Endothelial cell of umbilical vein (primary cell): ENCODE data around the gene DGKD. TPM values are rescaled to one million over a fixed set of nuclear protein-coding genes. Genes with fewer than 3 reads are reported as not detected.

Experiments used
- BruUV-seq: library from RNA; stranded (reverse); fragments of 400-500 nt; replicated peaks from 2 replicates; lab custom pipeline; 2021; lab: Mats Ljungman, UMichigan
- CTCF ChIA-PET: fragments of 300-600, 350-600 bp; sonication (Branson Sonifier 250); formaldehyde crosslinking; loops from one replicate; lab custom pipeline; 2021; ENCODE audit warnings: antibody characterized with exemption, inconsistent platforms; lab: Charles Lee
- POLR2A ChIA-PET: fragments of 300-600, 350-600 bp; sonication (Branson Sonifier 250); formaldehyde crosslinking; loops from one replicate; lab custom pipeline; 2021; ENCODE audit warnings: antibody characterized with exemption, inconsistent platforms; lab: Charles Lee
- DNase-seq: peaks from one replicate; pipeline ENCODE4 v3.0.0-alpha.2; 2011; ENCODE audit warnings: low read depth, low spot score
- FAIRE-seq: peaks from 2 replicates; lab custom pipeline; 2011; peaks lifted over from hg19 to GRCh38; lab: Jason Lieb, UNC
- H2AFZ ChIP-seq: 2 replicates; pipeline ENCODE4 v1.6.0; 2012; ENCODE audit warnings: low read depth, low read length, control low read depth, inconsistent platforms
- H3K27ac ChIP-seq: 2 replicates; pipeline ENCODE4 v1.5.1; 2011; ENCODE audit warnings: low read depth, mild to moderate bottlenecking, control low read depth, low read length, moderate library complexity; ENCODE audit not compliant: insufficient read depth
- H3K27me3 ChIP-seq, 2 experiments: 2 replicates each; pipeline versions ENCODE4 v1.6.0 to v1.6.1; 2011; ENCODE audit warnings: low read length in 2 of 2, mixed read lengths in 1 of 2; ENCODE audit not compliant: control insufficient read depth in 2 of 2, insufficient read depth in 2 of 2
- H3K36me3 ChIP-seq, 2 experiments: 2 replicates in 1 of 2; 3 replicates in 1 of 2; pipeline ENCODE4 v1.5.1; 2011; ENCODE audit warnings: low read length in 2 of 2, mild to moderate bottlenecking in 1 of 2, moderate library complexity in 1 of 2; ENCODE audit not compliant: control insufficient read depth in 2 of 2, insufficient read depth in 2 of 2; ENCODE audit errors: extremely low read depth in 1 of 2
- H3K4me1 ChIP-seq: 3 replicates; pipeline ENCODE4 v1.5.1; 2011; ENCODE audit warnings: mild to moderate bottlenecking, low read length; ENCODE audit not compliant: control insufficient read depth, insufficient read depth; ENCODE audit errors: extremely low read depth
- H3K4me2 ChIP-seq: 2 replicates; pipeline ENCODE4 v1.6.1; 2011; ENCODE audit warnings: low read length, control low read depth, mixed read lengths; ENCODE audit not compliant: insufficient read depth
- H3K4me3 ChIP-seq, 3 experiments: fragments of 200-600 bp in 1 of 3; sonication (generic), shearing (Covaris generic) in 1 of 3; replicated peaks in 1 of 3; 2 replicates each; pipeline ENCODE4 v1.5.1; 2011 to 2016; ENCODE audit warnings: control low read depth in 3 of 3, low read length in 3 of 3, mild to moderate bottlenecking in 2 of 3, inconsistent platforms in 1 of 3, low read depth in 1 of 3, moderate library complexity in 1 of 3; ENCODE audit not compliant: insufficient read depth in 1 of 3
- H3K79me2 ChIP-seq: 2 replicates; pipeline ENCODE4 v1.6.0; 2012; ENCODE audit warnings: low read length, inconsistent platforms; ENCODE audit not compliant: control insufficient read depth, insufficient read depth
- H3K9ac ChIP-seq: replicated peaks from 2 replicates; pipeline ENCODE3; 2011; ENCODE audit warnings: low read length, control low read depth; ENCODE audit not compliant: insufficient read depth; ENCODE audit errors: extremely low read depth
- H3K9me1 ChIP-seq: replicated peaks from 3 replicates; pipeline ENCODE4 v1.6.0; 2011; ENCODE audit warnings: mild to moderate bottlenecking, low read length; ENCODE audit not compliant: control insufficient read depth, insufficient read depth; ENCODE audit errors: extremely low read depth
- H3K9me3 ChIP-seq: replicated peaks from 2 replicates; pipeline ENCODE4 v1.5.1; 2012; ENCODE audit warnings: low read length, inconsistent platforms; ENCODE audit not compliant: control insufficient read depth, insufficient read depth
- H4K20me1 ChIP-seq: replicated peaks from 2 replicates; pipeline ENCODE3; 2011; ENCODE audit warnings: mild to moderate bottlenecking, low read length; ENCODE audit not compliant: control insufficient read depth, insufficient read depth; ENCODE audit errors: extremely low read depth
- CTCF ChIP-seq, 2 donors: IDR thresholded peaks; 1 replicate in 1 of 2; 2 replicates in 1 of 2; pipeline ENCODE4 v1.5.1; 2011; ENCODE audit warnings: low read length in 2 of 2, mild to moderate bottlenecking in 2 of 2, moderate library complexity in 2 of 2, control low read depth in 1 of 2, inconsistent platforms in 1 of 2, low read depth in 1 of 2; ENCODE audit not compliant: insufficient read depth in 1 of 2; ENCODE audit errors: extremely low read depth in 1 of 2
- EZH2 ChIP-seq: IDR thresholded peaks from 2 replicates; pipeline ENCODE4 v1.6.1; 2012; ENCODE audit warnings: borderline replicate concordance, low read depth, mild to moderate bottlenecking, moderate library complexity, low read length, inconsistent platforms; ENCODE audit not compliant: severe bottlenecking
- FOS ChIP-seq: IDR thresholded peaks from 2 replicates; pipeline ENCODE4 v1.6.1; 2011; ENCODE audit warnings: mild to moderate bottlenecking, low read length, moderate library complexity, borderline replicate concordance; ENCODE audit not compliant: insufficient read depth
- GATA2 ChIP-seq: IDR thresholded peaks from 2 replicates; pipeline ENCODE4 v1.7.0; 2011; ENCODE audit warnings: low read depth, mild to moderate bottlenecking, moderate library complexity, mixed read lengths, low read length; ENCODE audit not compliant: insufficient read length, insufficient read depth
- JUN ChIP-seq: IDR thresholded peaks from 2 replicates; pipeline ENCODE4 v1.6.1; 2011; ENCODE audit warnings: borderline replicate concordance, low read depth; ENCODE audit not compliant: insufficient read length, insufficient read depth
- MAX ChIP-seq: IDR thresholded peaks from 2 replicates; pipeline ENCODE4 v1.6.1; 2011; ENCODE audit not compliant: insufficient read depth, insufficient read length
- MYC ChIP-seq: IDR thresholded peaks from one replicate; pipeline ENCODE4 v1.6.1; 2011; ENCODE audit warnings: mild to moderate bottlenecking, low read depth, low read length
- POLR2A ChIP-seq: IDR thresholded peaks from 2 replicates; pipeline ENCODE4 v1.6.1; 2012; ENCODE audit warnings: low read depth, mild to moderate bottlenecking, control low read depth, low read length
- POLR2AphosphoS5 ChIP-seq: IDR thresholded peaks from 2 replicates; pipeline ENCODE4 v1.6.1; 2012; ENCODE audit warnings: low read depth, mild to moderate bottlenecking, control low read depth, low read length, moderate library complexity; ENCODE audit not compliant: insufficient read depth
- dilution Hi-C: fragments of 300-500 bp; cut with MboI; formaldehyde crosslinking; loops from one replicate; pipeline ENCODE4 v1.15.0; 2019; ENCODE audit warnings: low sequenced_read_pairs; ENCODE audit not compliant: extremely low pct_ligation_motif_present
- intact Hi-C: fragments of 100-400 bp; cut with micrococcal nuclease; formaldehyde crosslinking; loops from one replicate; pipeline ENCODE4 v1.10.0; 2022
- polyA plus RNA-seq, 4 experiments: library from polyadenylated mRNA; depleted of rRNA in 3 of 4; stranded (reverse) in 3 of 4; unstranded in 1 of 4; fragments of >200 nt; gene quantifications; 2 replicates each; pipeline versions ENCODE4 v1.2.1 to v1.2.3, GENCODE V29; 2011 to 2012; ENCODE audit warnings: missing spikeins in 1 of 4
- total RNA-seq: library from RNA; stranded (reverse); gene quantifications from 2 replicates; pipeline ENCODE4 v1.2.3, GENCODE V29; 2021

DGKD gene
- total and polyA plus RNA-seq, 2 donors (not counting 3 experiments of a cell fraction or from before 2014, with no cell fraction given), result 10.8 to 36.6 TPM

- peaks cover 0 to 11% of the 10 kb centered on the region in 2 experiments for H3K36me3 ChIP-seq
- ChIA-PET CTCF (interaction anchor here (1.2 to 3.6 kb wide), 2 partner anchors 9 to 14 kb away, joined by 4 to 16 read pairs; no protein-coding TSS in a partner anchor), POLR2A (no interaction called here)
- H4K20me1 ChIP-seq, result no peaks in the 10 kb centered on the region
- no peak overlapping the region for H3K9ac ChIP-seq
- no peaks in the 10 kb centered on the region for H3K27me3 ChIP-seq
- TF ChIP-seq POLR2A, result no peak
- no peak for TF ChIP-seq POLR2AphosphoS5
- TF ChIP-seq FOS, result no peak
- TF ChIP-seq MAX, result no peak
- TF ChIP-seq EZH2, result no peak
- TF ChIP-seq JUN, result no peak
- TF ChIP-seq MYC, result no peak
- TF ChIP-seq GATA2, result no peak
- H3K79me2 ChIP-seq, result no peaks in the 10 kb centered on the region
- no peak overlapping the region for H2AFZ ChIP-seq
- no TSS peak for BruUV-seq
- FAIRE-seq, result no peak
- no peak overlapping the region for H3K4me2 ChIP-seq
- H3K9me1 ChIP-seq, result no peaks in the 10 kb centered on the region
- H3K4me1 ChIP-seq, result no peaks in the 10 kb centered on the region
- DNase-seq, result no peak
- intact Hi-C loops, result no loop called here
- dilution Hi-C loops, result no loop called here
- H3K9me3 ChIP-seq, result no peaks in the 10 kb centered on the region
- H3K4me3 ChIP-seq, result no peak overlapping the region
- H3K27ac ChIP-seq, result no peak overlapping the region
Measured at GRCh38 chr2:233457356-233457755, 103.1 kb downstream of the DGKD start.

- H3K9me3 ChIP-seq, result no peaks in the 10 kb centered on the region
- no peaks in the 10 kb centered on the region for H3K79me2 ChIP-seq
- BruUV-seq, result no TSS peak
- no peak for FAIRE-seq
- no peaks in the 10 kb centered on the region for H3K4me1 ChIP-seq
- dilution Hi-C loops, result no loop called here
- H4K20me1 ChIP-seq, result no peaks in the 10 kb centered on the region
- H3K9me1 ChIP-seq, result no peaks in the 10 kb centered on the region
- peaks cover 0 to 15% of the 10 kb centered on the region in 2 experiments for H3K36me3 ChIP-seq
- DNase-seq, result no peak
- intact Hi-C loops, result no loop called here
- ChIA-PET POLR2A (no interaction called here), CTCF (interaction anchor here (1.2 to 3.6 kb wide), 2 partner anchors 9 to 15 kb away, joined by 4 to 16 read pairs; no protein-coding TSS in a partner anchor)
- no peak overlapping the region for H3K4me3 ChIP-seq
- no peak overlapping the region for H3K9ac ChIP-seq
- no peak overlapping the region for H2AFZ ChIP-seq
- no peak overlapping the region for H3K27ac ChIP-seq
- H3K4me2 ChIP-seq, result no peak overlapping the region
- TF ChIP-seq FOS (no peak), POLR2A (no peak), MAX (no peak), POLR2AphosphoS5 (no peak), JUN (no peak), CTCF (IDR thresholded peaks at IDR 0.05; ENCODE audit: extremely low read depth in 1 of 2, insufficient read depth in 1 of 2, low read depth in 1 of 2, low read length in 2 of 2) (no peak), GATA2 (no peak), MYC (no peak), EZH2 (no peak)
- H3K27me3 ChIP-seq, result no peaks in the 10 kb centered on the region
Measured at GRCh38 chr2:233458031-233458610, 103.8 kb downstream of the DGKD start.
